ENCODE data around the gene GBE1.

The GBE1 gene

DNA sequence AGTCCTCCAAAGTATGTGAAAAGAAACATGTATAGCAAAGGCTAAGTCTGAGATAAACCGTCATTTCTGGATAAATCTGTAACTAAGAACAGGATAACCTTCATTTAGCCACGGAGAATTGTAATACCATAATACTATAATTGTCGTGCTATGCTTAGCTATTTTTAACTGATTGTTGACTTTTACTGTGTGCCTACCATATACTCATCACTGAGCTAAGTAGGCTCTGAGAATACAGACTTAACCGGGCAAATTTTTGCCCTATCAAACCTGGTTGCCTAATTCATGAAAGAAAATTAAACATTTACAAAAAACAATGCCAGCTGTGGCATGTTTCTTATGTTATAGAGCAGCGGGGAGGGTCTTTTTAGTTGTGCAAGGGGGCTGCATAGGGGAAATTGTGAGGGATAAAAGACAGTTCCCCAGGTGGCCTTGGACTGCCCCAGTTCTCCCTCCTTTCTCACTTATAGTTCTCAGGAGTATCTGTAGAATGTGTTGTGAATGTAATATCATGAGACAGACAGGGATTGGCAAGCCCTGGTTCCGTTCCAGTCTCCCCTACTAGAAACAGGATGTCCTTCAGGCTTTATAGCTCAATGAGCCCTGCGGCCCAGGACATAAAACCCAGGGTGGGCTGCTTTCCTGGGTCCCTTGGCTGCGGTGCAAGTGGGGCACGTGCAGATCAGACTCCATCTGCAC is 318.5 kb downstream of the GBE1 start:
- Mint-ChIP-seq H3K9me3 (peaks cover 9% of the 10 kb centered on the region), H3K4me1 (no peaks in the 10 kb centered on the region), H3K36me3 (no peaks in the 10 kb centered on the region), H3K4me3 (no peak overlapping the region), H3K27ac (no peak overlapping the region)
- DNase-seq (ENCODE audit: low spot score in 2 of 2): no peak
- no peak for ATAC-seq

DNA sequence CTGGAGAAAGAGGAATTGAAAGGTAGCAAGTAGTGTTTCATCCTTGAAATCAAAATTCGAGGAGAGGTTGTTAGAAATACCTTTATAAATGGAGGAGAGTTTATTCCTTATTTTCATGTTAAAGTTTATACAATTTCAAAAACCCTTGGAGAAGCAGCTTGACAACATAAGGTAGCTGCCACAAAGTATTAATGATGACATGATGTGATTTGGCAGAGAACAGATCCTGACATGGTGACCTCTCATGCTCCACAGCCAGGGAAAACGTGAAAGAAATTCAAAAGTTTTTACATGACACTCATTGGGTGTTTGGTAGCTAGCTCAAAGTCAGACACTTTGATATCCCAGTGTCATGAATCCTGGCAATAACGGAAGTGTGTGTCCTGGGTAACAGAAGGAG is 320.8 kb downstream of the GBE1 start:
- H3K27ac Mint-ChIP-seq: no peak overlapping the region
- no peaks in the 10 kb centered on the region for H3K4me1 Mint-ChIP-seq
- H3K9me3 Mint-ChIP-seq: peaks cover 9% of the 10 kb centered on the region
- ATAC-seq (no peak), DNase-seq (ENCODE audit: low spot score in 2 of 2) (no peak)
- no peaks in the 10 kb centered on the region for H3K36me3 Mint-ChIP-seq
- no peak overlapping the region for H3K4me3 Mint-ChIP-seq
